Measurements from ENCODE around the gene GCSAM. TPM values are rescaled to one million over a fixed set of nuclear protein-coding genes. Genes with fewer than 3 reads are reported as not detected.

Gene GCSAM, protein sequence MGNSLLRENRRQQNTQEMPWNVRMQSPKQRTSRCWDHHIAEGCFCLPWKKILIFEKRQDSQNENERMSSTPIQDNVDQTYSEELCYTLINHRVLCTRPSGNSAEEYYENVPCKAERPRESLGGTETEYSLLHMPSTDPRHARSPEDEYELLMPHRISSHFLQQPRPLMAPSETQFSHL
- total RNA-seq, result 10 to 100 TPM in 4 of 5 experiments, 1 to 10 TPM in 1; 5.5 to 28.5 (median 18.5) TPM
- 10 to 100 TPM; 27.7 to 38.8 TPM for polyA plus RNA-seq
- 43.5 reads per million, percentile 68 among the genes with 10 or more reads in this experiment for total RNA-seq

DNA sequence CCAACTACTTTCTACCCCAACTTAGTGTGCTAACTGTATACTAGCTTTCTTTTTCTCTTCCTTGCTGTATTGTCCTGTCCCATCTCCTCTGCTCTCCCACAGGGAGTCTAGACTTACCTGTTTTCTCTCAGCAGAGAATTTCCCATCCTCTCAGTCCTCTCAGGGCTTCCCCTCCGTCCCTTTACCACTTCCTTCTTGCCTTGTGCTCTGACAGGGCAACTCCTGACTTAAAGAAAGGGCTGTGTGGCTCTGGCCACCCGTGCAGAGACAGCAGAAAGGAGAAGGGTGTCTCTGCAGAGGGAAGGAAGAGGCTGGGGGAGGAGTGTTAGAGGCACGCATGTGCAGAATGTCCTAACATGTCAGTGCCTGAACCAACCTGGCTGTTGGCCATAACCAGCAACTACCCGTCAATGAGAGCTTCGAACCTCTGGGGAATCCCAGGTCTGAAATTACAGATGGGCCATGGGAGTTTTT, at the start of gene GCSAM:
Gene GCSAM (minus strand): TSS at position 274 of the 474 bp plus-strand sequence. CDS start 128 bp downstream, at position 146.
- Histone ChIP-seq H3K27ac (ENCODE audit: low read depth, low read length) (peak within 1 kb of the TSS; percentile 82), H3K36me3 (ENCODE audit: control insufficient read depth in 2 of 3, insufficient read depth in 3 of 3, low read length in 3 of 3) (no peaks in the 10 kb centered on the region), H3K9me3 (ENCODE audit: control insufficient read depth in 2 of 3, low read length in 3 of 3) (no peaks in the 10 kb centered on the region), H3K27me3 (ENCODE audit: control insufficient read depth in 2 of 2, insufficient read depth in 2 of 2, low read length in 2 of 2) (no peaks in the 10 kb centered on the region), H3K4me3 (ENCODE audit: low read length) (peak within 1 kb of the TSS; percentile 74), H3K4me1 (ENCODE audit: control insufficient read depth in 2 of 2, insufficient read depth in 2 of 2, low read length in 2 of 2) (peaks cover 35 to 73% of the 10 kb centered on the region in 2 donors)
- Mint-ChIP-seq H3K27ac (peak within 1 kb of the TSS; percentile 93 to 99 (median 97)), H3K9me3 (no peaks in the 10 kb centered on the region), H3K4me3 (peak within 1 kb of the TSS; percentile 92 to 100 (median 98)), H3K27me3 (no peaks in the 10 kb centered on the region), H3K36me3 (peaks cover 0 to 9% (median 0%) of the 10 kb centered on the region in 5 donors), H3K4me1 (peaks cover 50 to 96% (median 94%) of the 10 kb centered on the region in 7 donors)
- ATAC-seq, result peak; percentile 83
- ChIA-PET CTCF (interaction anchor here (0.7 to 1.6 kb wide), 5 partner anchors 21 to 398 kb away, joined by 3 to 14 read pairs (median 4); partner anchors contain the start of gene BTLA), POLR2A (interaction anchor here (0.6 to 2.0 kb wide), 5 partner anchors 8 to 356 kb away, joined by 3 to 5 read pairs (median 4); partner anchors contain the start of gene SLC9C1)
- intact Hi-C loops (cut with micrococcal nuclease), result loop anchor here (1.0 to 10.0 kb wide), 5 partner anchors 21 to 874 kb away; partner anchors contain the start of genes ABHD10 (in 1 of the 2) and CD200R1 (in 1 of the 2)
- DNase-seq, result peak; percentile 41 to 88 (median 68)

DNA sequence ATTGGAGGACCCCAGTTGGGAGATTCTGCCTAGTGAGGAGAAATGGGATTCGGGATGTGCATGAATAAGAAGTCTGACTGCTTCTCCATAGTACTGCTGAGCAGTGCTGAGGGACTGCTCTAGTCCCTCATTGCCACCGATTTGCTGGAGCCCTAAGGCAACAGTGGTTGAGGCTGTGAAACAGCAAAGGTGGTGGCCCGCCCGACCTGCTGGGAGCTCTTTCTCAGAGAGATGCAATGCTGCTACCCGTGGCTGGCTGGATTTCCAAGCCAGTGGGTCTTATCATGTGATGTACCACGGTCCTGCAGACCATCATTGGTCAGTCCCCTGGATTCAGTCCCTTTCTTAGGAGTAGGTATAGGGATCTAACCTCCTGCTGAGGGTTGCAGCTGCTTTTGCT, 42.6 kb upstream of the GCSAM start:
- ATAC-seq (no peak), DNase-seq (no peak)
- H3K27me3 ChIP-seq (ENCODE audit: control insufficient read depth in 2 of 2, insufficient read depth in 2 of 2, low read length in 2 of 2), result no peaks in the 10 kb centered on the region
- no peaks in the 10 kb centered on the region for H3K36me3 ChIP-seq (ENCODE audit: control insufficient read depth in 2 of 3, insufficient read depth in 3 of 3, low read length in 3 of 3)
- CTCF ChIA-PET, result interaction anchor here (1.2 kb wide), 1 partner anchor 64 kb away, joined by 3 read pairs; no protein-coding TSS in a partner anchor
- no peak overlapping the region for H3K27ac ChIP-seq (ENCODE audit: low read depth, low read length)
- H3K4me3 Mint-ChIP-seq, result no peak overlapping the region
- peaks cover 2 to 8% (median 5%) of the 10 kb centered on the region in 5 donors for H3K27me3 Mint-ChIP-seq
- H3K4me3 ChIP-seq (ENCODE audit: low read length), result no peak overlapping the region
- H3K9me3 ChIP-seq (ENCODE audit: control insufficient read depth in 2 of 3, low read length in 3 of 3), result no peaks in the 10 kb centered on the region
- H3K27ac Mint-ChIP-seq, result no peak overlapping the region
- peaks cover 0 to 5% (median 0%) of the 10 kb centered on the region in 11 donors for H3K9me3 Mint-ChIP-seq
- intact Hi-C loops (cut with micrococcal nuclease), result no loop called here
- POLR2A ChIA-PET, result no interaction called here
- no peaks in the 10 kb centered on the region for H3K36me3 Mint-ChIP-seq
- no peaks in the 10 kb centered on the region for H3K4me1 ChIP-seq (ENCODE audit: control insufficient read depth in 2 of 2, insufficient read depth in 2 of 2, low read length in 2 of 2)
- H3K4me1 Mint-ChIP-seq, result peaks cover 0 to 2% (median 0%) of the 10 kb centered on the region in 7 donors

DNA sequence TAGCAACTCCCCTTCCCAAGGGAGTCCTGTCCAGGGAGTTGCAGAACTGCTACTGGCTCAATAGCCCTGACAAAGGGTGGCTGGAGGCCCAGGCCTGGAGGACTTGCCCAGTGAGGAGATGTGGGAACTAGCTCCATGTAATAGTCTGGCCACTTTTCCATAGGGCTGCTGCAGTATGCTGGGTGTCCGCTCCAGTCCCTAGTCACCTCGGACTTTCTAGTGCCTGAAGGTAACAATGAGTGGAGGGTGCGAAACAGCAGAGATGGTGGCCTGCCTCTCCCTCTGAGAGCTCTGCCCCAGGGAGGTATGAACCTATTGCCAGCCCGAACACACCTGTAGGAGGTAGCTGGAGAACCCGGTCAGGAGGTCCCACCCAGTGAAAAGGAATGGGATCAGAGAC, 42.0 kb upstream of the GCSAM start:
- Histone ChIP-seq H3K36me3 (ENCODE audit: control insufficient read depth in 2 of 3, insufficient read depth in 3 of 3, low read length in 3 of 3) (no peaks in the 10 kb centered on the region), H3K27ac (ENCODE audit: low read depth, low read length) (no peak overlapping the region), H3K27me3 (ENCODE audit: control insufficient read depth in 2 of 2, insufficient read depth in 2 of 2, low read length in 2 of 2) (no peaks in the 10 kb centered on the region), H3K9me3 (ENCODE audit: control insufficient read depth in 2 of 3, low read length in 3 of 3) (no peaks in the 10 kb centered on the region), H3K4me1 (ENCODE audit: control insufficient read depth in 2 of 2, insufficient read depth in 2 of 2, low read length in 2 of 2) (no peaks in the 10 kb centered on the region), H3K4me3 (ENCODE audit: low read length) (no peak overlapping the region)
- intact Hi-C loops (cut with micrococcal nuclease), result no loop called here
- H3K36me3 Mint-ChIP-seq, result no peaks in the 10 kb centered on the region
- peaks cover 0 to 8% (median 5%) of the 10 kb centered on the region in 5 donors for H3K27me3 Mint-ChIP-seq
- no peak for ATAC-seq
- H3K4me3 Mint-ChIP-seq, result no peak overlapping the region
- ChIA-PET POLR2A (no interaction called here), CTCF (interaction anchor here (1.2 kb wide), 1 partner anchor 63 kb away, joined by 3 read pairs; no protein-coding TSS in a partner anchor)
- DNase-seq, result no peak
- H3K9me3 Mint-ChIP-seq, result peaks cover 0 to 5% (median 0%) of the 10 kb centered on the region in 11 donors
- H3K27ac Mint-ChIP-seq, result no peak overlapping the region
- H3K4me1 Mint-ChIP-seq, result peaks cover 0 to 2% (median 0%) of the 10 kb centered on the region in 7 donors

DNA sequence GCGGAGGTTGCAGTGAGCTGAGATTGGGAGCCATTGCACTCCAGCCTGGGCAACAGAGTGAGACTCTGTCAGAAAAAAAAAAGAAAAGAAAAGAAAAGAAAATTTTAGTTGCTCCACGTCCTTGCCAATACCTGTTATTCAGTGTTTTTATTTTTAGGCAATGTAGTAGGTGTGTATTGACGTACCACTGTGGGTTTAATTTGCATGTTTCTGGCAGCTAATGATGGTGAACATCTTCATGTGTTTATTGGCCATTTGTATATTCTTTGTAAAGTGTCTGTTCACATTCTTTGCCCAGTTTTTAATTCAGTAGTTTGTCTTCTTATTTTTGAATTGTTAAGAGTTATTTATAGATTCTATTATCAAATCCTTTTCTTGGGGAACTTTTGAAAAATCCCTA, 38.1 kb upstream of the GCSAM start:
- H3K36me3 ChIP-seq (ENCODE audit: control insufficient read depth in 2 of 3, insufficient read depth in 3 of 3, low read length in 3 of 3), result no peaks in the 10 kb centered on the region
- ATAC-seq (no peak), DNase-seq (no peak)
- no peak overlapping the region for H3K4me3 ChIP-seq (ENCODE audit: low read length)
- no peaks in the 10 kb centered on the region for H3K4me1 ChIP-seq (ENCODE audit: control insufficient read depth in 2 of 2, insufficient read depth in 2 of 2, low read length in 2 of 2)
- Mint-ChIP-seq H3K4me1 (no peaks in the 10 kb centered on the region), H3K36me3 (peaks cover 0 to 3% (median 0%) of the 10 kb centered on the region in 5 donors), H3K9me3 (peaks cover 0 to 7% (median under 1%) of the 10 kb centered on the region in 11 donors), H3K27ac (no peak overlapping the region), H3K27me3 (peaks cover 0 to 4% (median 2%) of the 10 kb centered on the region in 5 donors), H3K4me3 (no peak overlapping the region)
- POLR2A ChIA-PET, result no interaction called here
- no peaks in the 10 kb centered on the region for H3K9me3 ChIP-seq (ENCODE audit: control insufficient read depth in 2 of 3, low read length in 3 of 3)
- no peaks in the 10 kb centered on the region for H3K27me3 ChIP-seq (ENCODE audit: control insufficient read depth in 2 of 2, insufficient read depth in 2 of 2, low read length in 2 of 2)
- intact Hi-C loops (cut with micrococcal nuclease), result no loop called here
- no peak overlapping the region for H3K27ac ChIP-seq (ENCODE audit: low read depth, low read length)
- CTCF ChIA-PET, result no interaction called here

DNA sequence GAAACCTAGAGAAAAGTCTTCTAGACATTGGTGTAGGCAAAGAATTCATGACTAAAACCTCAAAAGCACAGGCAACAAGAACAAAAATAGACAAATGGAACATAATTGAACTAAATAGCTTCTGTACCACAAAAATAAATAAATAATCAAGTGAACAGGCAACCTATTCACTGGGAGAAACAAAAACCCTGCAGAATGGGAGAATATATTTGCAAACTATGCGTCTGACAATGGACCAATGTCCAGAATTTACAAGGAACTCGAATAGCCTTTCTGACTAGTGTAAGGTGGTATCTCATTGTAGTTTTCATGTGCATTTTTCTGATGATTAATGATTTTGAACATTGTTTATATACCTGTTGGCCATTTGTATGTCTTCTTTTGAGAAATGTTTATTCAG, 37.0 kb upstream of the GCSAM start:
- H3K4me1 Mint-ChIP-seq, result no peaks in the 10 kb centered on the region
- no peaks in the 10 kb centered on the region for H3K9me3 ChIP-seq (ENCODE audit: control insufficient read depth in 2 of 3, low read length in 3 of 3)
- peaks cover 0 to 5% (median 0%) of the 10 kb centered on the region in 5 donors for H3K27me3 Mint-ChIP-seq
- H3K27me3 ChIP-seq (ENCODE audit: control insufficient read depth in 2 of 2, insufficient read depth in 2 of 2, low read length in 2 of 2), result no peaks in the 10 kb centered on the region
- H3K36me3 ChIP-seq (ENCODE audit: control insufficient read depth in 2 of 3, insufficient read depth in 3 of 3, low read length in 3 of 3), result no peaks in the 10 kb centered on the region
- no peak for ATAC-seq
- peaks cover 0 to 4% (median 0%) of the 10 kb centered on the region in 5 donors for H3K36me3 Mint-ChIP-seq
- ChIA-PET POLR2A (no interaction called here), CTCF (no interaction called here)
- H3K4me1 ChIP-seq (ENCODE audit: control insufficient read depth in 2 of 2, insufficient read depth in 2 of 2, low read length in 2 of 2), result no peaks in the 10 kb centered on the region
- no peak overlapping the region for H3K4me3 Mint-ChIP-seq
- H3K4me3 ChIP-seq (ENCODE audit: low read length), result no peak overlapping the region
- intact Hi-C loops (cut with micrococcal nuclease), result no loop called here
- no peak overlapping the region for H3K27ac ChIP-seq (ENCODE audit: low read depth, low read length)
- no peak for DNase-seq
- H3K9me3 Mint-ChIP-seq, result peaks cover 0 to 10% (median 3%) of the 10 kb centered on the region in 11 donors
- no peak overlapping the region for H3K27ac Mint-ChIP-seq

DNA sequence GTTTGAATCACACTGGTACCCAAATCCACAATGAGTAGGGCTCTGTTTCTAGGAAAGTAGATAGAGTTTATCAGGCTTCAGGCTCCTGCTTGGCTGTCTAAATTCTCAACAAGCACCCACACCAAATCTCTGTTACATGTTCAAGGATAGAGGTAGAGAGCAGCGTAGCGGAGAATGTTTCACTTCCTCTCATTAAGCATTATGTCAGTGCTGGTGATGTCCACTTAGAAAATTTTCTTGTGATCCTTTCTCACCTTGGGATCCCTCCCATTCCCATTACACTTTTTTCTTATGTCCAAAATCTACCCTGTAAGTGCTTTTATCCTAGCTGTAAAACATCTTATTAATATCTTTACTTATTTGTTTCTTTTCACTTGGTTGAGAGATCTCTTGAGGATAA, 34.7 kb upstream of the GCSAM start:
- CTCF ChIA-PET, result interaction anchor here (0.8 kb wide), 1 partner anchor 124 kb away, joined by 3 read pairs; no protein-coding TSS in a partner anchor
- Mint-ChIP-seq H3K36me3 (peaks cover 0 to 4% (median 0%) of the 10 kb centered on the region in 5 donors), H3K9me3 (peaks cover 0 to 17% (median 6%) of the 10 kb centered on the region in 11 donors), H3K27me3 (peaks cover 0 to 5% (median 0%) of the 10 kb centered on the region in 5 donors), H3K4me1 (no peaks in the 10 kb centered on the region), H3K27ac (no peak overlapping the region), H3K4me3 (no peak overlapping the region)
- H3K27ac ChIP-seq (ENCODE audit: low read depth, low read length), result no peak overlapping the region
- H3K4me3 ChIP-seq (ENCODE audit: low read length), result no peak overlapping the region
- H3K9me3 ChIP-seq (ENCODE audit: control insufficient read depth in 2 of 3, low read length in 3 of 3), result no peaks in the 10 kb centered on the region
- H3K36me3 ChIP-seq (ENCODE audit: control insufficient read depth in 2 of 3, insufficient read depth in 3 of 3, low read length in 3 of 3), result no peaks in the 10 kb centered on the region
- intact Hi-C loops (cut with micrococcal nuclease), result loop anchor here in 1 of 2 donors (1.0 kb wide), 1 partner anchor 55 kb away; no protein-coding TSS in a partner anchor
- POLR2A ChIA-PET, result no interaction called here
- ATAC-seq, result no peak
- H3K4me1 ChIP-seq (ENCODE audit: control insufficient read depth in 2 of 2, insufficient read depth in 2 of 2, low read length in 2 of 2), result no peaks in the 10 kb centered on the region
- H3K27me3 ChIP-seq (ENCODE audit: control insufficient read depth in 2 of 2, insufficient read depth in 2 of 2, low read length in 2 of 2), result no peaks in the 10 kb centered on the region
- DNase-seq, result no peak

Data from naive thymus-derived CD4-positive, alpha-beta T cell (primary cell).